Stimulated activated CD4-positive, alpha-beta T cell treated with anti-CD3 and anti-CD28 coated beads, Interleukin-4, amount 100 ng/mL, for 24 hours (primary cell): ENCODE data around the gene MAML3.

Experiments
- DNase-seq: peaks from one replicate; pipeline ENCODE4 v3.0.0-alpha.2; 2020

The MAML3 gene

GRCh38 chr4:139738846-139739613 is 415.0 kb downstream of the MAML3 start:
- no peak for DNase-seq

- no peak for DNase-seq
Observed at GRCh38 chr4:139736661-139737060, 417.3 kb downstream of the MAML3 start.

GRCh38 chr4:139736274-139736660 is 417.7 kb downstream of the MAML3 start:
- DNase-seq: no peak

GRCh38 chr4:139735381-139736273 is 418.4 kb downstream of the MAML3 start:
- no peak for DNase-seq

- peak; percentile 47 for DNase-seq
Observed at GRCh38 chr4:139734875-139735380, 419.1 kb downstream of the MAML3 start.

GRCh38 chr4:139734201-139734874 is 419.6 kb downstream of the MAML3 start:
- DNase-seq: no peak

GRCh38 chr4:139732991-139733570 is 420.9 kb downstream of the MAML3 start:
- DNase-seq: no peak

GRCh38 chr4:139728840-139729239 is 425.1 kb downstream of the MAML3 start:
- DNase-seq: no peak

GRCh38 chr4:139728146-139728545 is 425.8 kb downstream of the MAML3 start:
- no peak for DNase-seq

GRCh38 chr4:139726615-139727014 is 427.4 kb downstream of the MAML3 start:
- no peak for DNase-seq

GRCh38 chr4:139725236-139725635 is 428.7 kb downstream of the MAML3 start:
- DNase-seq: no peak

- no peak for DNase-seq
Observed at GRCh38 chr4:139721789-139722188, 432.2 kb downstream of the MAML3 start.

- no peak for DNase-seq
Observed at GRCh38 chr4:139720806-139721205, 433.2 kb downstream of the MAML3 start.

- DNase-seq: no peak
Observed at GRCh38 chr4:139719381-139720101, 434.4 kb downstream of the MAML3 start.

- no peak for DNase-seq
Observed at GRCh38 chr4:139718833-139719232, 435.2 kb downstream of the MAML3 start.

- no peak for DNase-seq
Observed at GRCh38 chr4:139718358-139718757, 435.6 kb downstream of the MAML3 start.

GRCh38 chr4:139715746-139716391 is 438.1 kb downstream of the MAML3 start:
- no peak for DNase-seq

- DNase-seq: no peak
Observed at GRCh38 chr4:139712882-139713281, 441.1 kb downstream of the MAML3 start.

- DNase-seq: no peak
Observed at GRCh38 chr4:139711461-139711860, 442.5 kb downstream of the MAML3 start.

GRCh38 chr4:139710073-139710472 is 443.9 kb downstream of the MAML3 start:
- DNase-seq: no peak

GRCh38 chr4:139709660-139710059 is 444.3 kb downstream of the MAML3 start:
- DNase-seq: no peak
